Fibroblast of the aortic adventitia (primary cell): ENCODE measurements around the gene ABCG1. TPM values are rescaled to one million over a fixed set of nuclear protein-coding genes. Genes with fewer than 3 reads are reported as not detected.

Experiments
- DNase-seq: peaks from one replicate; pipeline ENCODE4 v3.0.0-alpha.2; 2010; ENCODE audit warnings: low read depth
- H3K4me3 ChIP-seq: 2 replicates; pipeline ENCODE4 v1.5.1; 2011; ENCODE audit warnings: low read depth, mild to moderate bottlenecking, control low read depth, low read length, moderate library complexity
- CTCF ChIP-seq: IDR thresholded peaks from 2 replicates; pipeline ENCODE4 v1.5.1; 2011; ENCODE audit warnings: mild to moderate bottlenecking, low read length, control low read depth, inconsistent platforms; ENCODE audit not compliant: insufficient read depth
- total RNA-seq: library from RNA; depleted of rRNA; stranded (reverse); fragments of >200 nt; gene quantifications from 2 replicates; pipeline ENCODE4 v1.2.3, GENCODE V29; 2012; ENCODE audit warnings: low replicate concordance

The ABCG1 gene
- total RNA-seq, 1 donor: 0.09 TPM

- TF ChIP-seq CTCF: no peak
- H3K4me3 ChIP-seq: no peak overlapping the region
- DNase-seq: no peak
Observed at GRCh38 chr21:42324896-42325295, 106.0 kb downstream of the ABCG1 start.

- no peak for TF ChIP-seq CTCF
- DNase-seq: no peak
Observed at GRCh38 chr21:42330380-42331371, 111.7 kb downstream of the ABCG1 start.

DNA sequence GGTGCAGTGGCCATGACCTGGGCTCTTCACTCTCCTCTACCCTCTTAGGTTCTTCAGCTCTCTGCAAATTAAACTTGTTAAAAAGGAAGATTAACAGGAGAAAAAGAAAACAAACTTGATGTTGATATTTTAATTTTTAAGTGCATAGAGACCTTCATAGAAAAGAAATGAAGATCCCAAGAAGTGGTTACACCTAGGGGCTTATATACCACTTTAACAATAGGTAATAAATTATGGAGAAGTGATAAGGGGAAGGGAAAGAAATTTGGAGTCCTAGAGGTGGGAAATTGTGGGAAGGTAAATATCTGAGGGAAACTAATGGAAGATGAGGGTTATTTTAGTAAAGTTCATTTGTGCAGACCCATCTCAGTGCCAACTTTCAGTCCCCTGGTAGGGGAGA, 112.7 kb downstream of the ABCG1 start:
- DNase-seq: no peak
- H3K4me3 ChIP-seq: no peak overlapping the region
- TF ChIP-seq CTCF: no peak

More at GRCh38 chr21:42330380-42331371, 111.7 kb downstream of the ABCG1 start:
- no peak overlapping the region for H3K4me3 ChIP-seq

GRCh38 chr21:42332557-42333317, 113.8 kb downstream of the ABCG1 start:
- no peak overlapping the region for H3K4me3 ChIP-seq
- no peak for DNase-seq
- TF ChIP-seq CTCF: no peak

GRCh38 chr21:42336054-42336453, 117.1 kb downstream of the ABCG1 start:
- H3K4me3 ChIP-seq: no peak overlapping the region
- TF ChIP-seq CTCF: no peak
- no peak for DNase-seq

GRCh38 chr21:42337276-42337675, 118.3 kb downstream of the ABCG1 start:
- no peak for TF ChIP-seq CTCF
- H3K4me3 ChIP-seq: no peak overlapping the region
- DNase-seq: no peak
